Urinary bladder (tissue), 4 donors: ENCODE measurements around the gene PSMD9. TPM values are rescaled to one million over a fixed set of nuclear protein-coding genes. Genes with fewer than 3 reads are reported as not detected.

Experiments used
- DNase-seq: peaks from one replicate; pipeline ENCODE4 v3.0.0-alpha.2; 2015; ENCODE audit errors: extremely low spot score
- H3K27ac ChIP-seq: one replicate; pipeline ENCODE4 v1.5.1; 2013; ENCODE audit warnings: low read depth, mild to moderate bottlenecking, moderate library complexity
- H3K36me3 ChIP-seq: one replicate; pipeline ENCODE4 v1.6.1; 2013; ENCODE audit warnings: mild to moderate bottlenecking, moderate library complexity; ENCODE audit not compliant: insufficient read depth
- H3K4me1 ChIP-seq: one replicate; pipeline ENCODE4 v1.6.1; 2013; ENCODE audit warnings: mild to moderate bottlenecking, moderate library complexity; ENCODE audit not compliant: insufficient read depth
- H3K4me3 ChIP-seq: one replicate; pipeline ENCODE4 v1.5.1; 2013; ENCODE audit warnings: low read depth, low read length
- WGBS: extraction: QIAGEN DNeasy Blood & Tissue Kit; methylation state at CpG from one replicate; pipeline ENCODE4 v1.1.7; 2013; 5-methylcytosine and 5-hydroxymethylcytosine counted together
- polyA plus RNA-seq: library from polyadenylated mRNA; stranded (reverse); fragments of 200-250 nt; gene quantifications from one replicate; pipeline ENCODE4 v1.2.3, GENCODE V29; 2013
- small RNA-seq: library from RNA; depleted of rRNA; stranded (forward); fragments of <200 nt; gene quantifications from one replicate; pipeline ENCODE3, GENCODE V24; 2014
- total RNA-seq: library from RNA; depleted of rRNA; stranded (reverse); fragments of >200 nt; gene quantifications from one replicate; pipeline ENCODE4 v1.2.3, GENCODE V29; 2014
- donor health status: healthy with polysubstance abuse.
- donor health status: healthy.

The PSMD9 gene
- total and polyA plus RNA-seq, 2 donors, result 28.3 to 115 TPM

DNA sequence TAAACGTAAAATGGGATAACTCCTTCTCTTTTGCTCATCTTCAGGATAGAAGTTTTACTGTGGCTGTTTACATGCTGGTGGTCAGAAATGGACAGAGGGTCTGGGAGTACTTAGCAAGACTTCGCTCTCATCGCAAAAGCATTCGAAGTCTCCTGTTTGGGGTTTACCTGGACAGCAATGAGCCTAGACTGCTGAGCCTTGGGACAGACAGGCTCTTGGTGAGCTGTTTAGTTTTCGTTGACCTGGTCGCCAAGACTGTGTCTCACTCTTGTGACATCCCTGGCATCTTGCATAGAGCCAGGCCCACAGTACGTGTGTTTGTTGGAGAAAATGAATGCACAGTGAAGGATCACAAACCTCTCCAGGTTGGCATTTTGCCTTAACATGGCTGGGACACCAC lies 72.0 kb downstream of the PSMD9 start:
- DNase-seq, result no peak
- 93% methylated on average over 7 of the region's 7 CpGs for WGBS
- no peak overlapping the region for H3K27ac ChIP-seq
- H3K36me3 ChIP-seq, result no peaks in the 10 kb centered on the region
- no peaks in the 10 kb centered on the region for H3K4me1 ChIP-seq
- no peak overlapping the region for H3K4me3 ChIP-seq

DNA sequence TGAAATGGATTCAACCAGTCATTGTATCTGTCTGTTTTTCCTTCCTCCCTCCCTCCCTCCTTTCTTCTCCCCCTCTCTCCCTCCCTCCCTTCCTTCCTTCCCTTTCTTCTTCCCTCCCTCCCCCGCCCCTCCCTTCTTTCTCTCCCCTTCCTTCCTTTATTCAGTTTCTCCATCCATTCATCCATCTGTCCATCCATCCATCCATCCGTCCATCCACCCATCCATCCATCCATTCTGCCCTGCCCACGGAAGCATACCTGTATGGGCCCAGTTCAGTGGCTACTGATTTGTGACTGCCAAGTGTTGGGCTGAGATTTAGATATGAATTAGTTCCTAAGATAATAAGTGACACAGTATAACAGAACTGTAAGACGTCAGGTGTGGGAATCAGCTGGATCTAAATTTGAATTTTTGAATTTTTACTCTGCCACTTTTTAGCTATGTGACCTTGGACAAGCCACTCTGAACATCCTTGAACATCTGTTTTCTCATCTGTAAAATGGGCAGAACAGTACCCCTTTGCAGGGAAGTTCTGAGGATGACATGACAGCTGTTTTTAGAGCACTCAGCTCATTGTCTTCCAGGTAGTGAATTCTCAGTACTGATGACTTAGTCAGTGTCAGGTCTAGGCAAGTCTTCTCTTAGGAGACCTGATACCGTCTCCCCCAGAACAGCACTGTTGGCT lies 72.7 kb downstream of the PSMD9 start:
- Histone ChIP-seq H3K4me1 (no peaks in the 10 kb centered on the region), H3K27ac (no peak overlapping the region), H3K4me3 (no peak overlapping the region), H3K36me3 (no peaks in the 10 kb centered on the region)
- 91% methylated on average over 5 of the region's 5 CpGs for WGBS
- DNase-seq, result no peak

DNA sequence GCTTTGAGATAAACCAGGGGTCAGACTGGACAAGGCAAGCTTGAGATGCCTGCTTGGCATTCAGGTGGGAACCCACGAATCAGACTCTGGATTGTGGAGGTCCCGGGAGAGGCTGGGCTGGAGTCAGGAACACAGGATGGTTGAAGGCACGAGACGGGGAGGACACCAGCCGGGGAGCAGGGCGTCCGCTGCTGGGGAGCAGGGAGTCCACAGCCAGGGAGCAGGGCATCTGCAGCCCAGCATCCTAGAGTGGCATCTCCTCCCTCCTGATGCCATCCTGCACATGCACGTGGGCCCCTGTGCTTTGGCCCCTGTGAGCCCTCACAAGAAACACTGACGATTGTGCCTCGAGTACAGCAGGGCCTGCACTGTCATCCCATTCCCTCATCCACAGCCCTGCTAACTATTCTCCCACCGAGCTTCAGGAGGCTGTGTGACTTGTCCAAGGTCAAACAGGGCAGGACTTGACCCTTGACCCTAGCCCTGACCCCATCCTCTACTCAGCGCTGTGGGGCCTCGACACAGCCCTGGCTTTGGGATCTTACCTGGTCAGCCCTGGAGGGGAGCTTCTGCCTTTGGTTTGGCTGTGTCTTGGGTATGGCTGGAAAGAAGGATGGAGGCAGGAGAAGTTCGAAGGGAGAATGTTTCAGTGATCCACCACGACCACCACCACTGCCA lies 74.9 kb downstream of the PSMD9 start:
- H3K4me1 ChIP-seq, result no peaks in the 10 kb centered on the region
- no peak overlapping the region for H3K4me3 ChIP-seq
- WGBS, result 91% methylated on average over 15 of the region's 15 CpGs
- H3K27ac ChIP-seq, result no peak overlapping the region
- no peak for DNase-seq
- H3K36me3 ChIP-seq, result no peaks in the 10 kb centered on the region

DNA sequence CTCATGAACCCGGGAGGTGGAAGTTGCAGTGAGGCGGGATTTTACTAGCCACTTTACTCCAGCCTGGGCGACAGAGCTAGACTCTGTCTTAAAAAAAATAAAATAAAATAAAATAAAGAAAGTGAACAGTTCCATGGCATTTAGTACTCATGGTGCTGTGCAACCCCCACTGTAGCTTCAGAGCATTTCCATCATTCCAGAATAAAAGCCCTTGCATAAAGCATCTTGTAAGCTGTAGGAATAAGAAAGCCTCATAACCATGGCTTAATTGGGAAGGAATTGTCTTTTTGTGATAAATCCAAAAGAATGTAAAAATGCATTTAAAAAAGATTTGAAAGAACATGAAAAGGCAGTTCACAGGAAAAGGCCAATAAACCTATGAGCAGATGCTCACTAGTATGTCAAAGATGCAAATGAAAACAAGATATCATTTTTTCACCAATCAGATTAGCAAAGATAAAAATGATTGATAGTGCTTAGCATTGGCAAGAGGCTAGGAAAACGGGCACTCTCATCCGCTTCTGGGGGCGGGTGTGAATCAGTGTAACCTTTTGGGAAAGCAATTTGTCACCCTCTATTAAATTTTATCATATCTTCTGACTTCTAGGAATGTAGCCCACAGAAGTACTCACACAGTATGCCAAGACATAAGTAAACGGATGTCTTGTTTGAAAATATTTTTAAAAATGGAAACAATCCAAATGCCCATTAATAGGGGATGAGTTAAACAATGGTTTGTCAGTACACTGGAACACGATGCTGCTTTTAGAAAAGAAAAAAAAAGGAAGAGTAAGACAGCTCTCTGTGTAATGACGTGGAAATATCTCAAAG lies 76.4 kb downstream of the PSMD9 start:
- H3K36me3 ChIP-seq, result no peaks in the 10 kb centered on the region
- H3K4me1 ChIP-seq, result no peaks in the 10 kb centered on the region
- 42% methylated on average over 9 of the region's 9 CpGs for WGBS
- H3K4me3 ChIP-seq, result no peak overlapping the region
- DNase-seq, result peak; percentile 10
- H3K27ac ChIP-seq, result no peak overlapping the region

DNA sequence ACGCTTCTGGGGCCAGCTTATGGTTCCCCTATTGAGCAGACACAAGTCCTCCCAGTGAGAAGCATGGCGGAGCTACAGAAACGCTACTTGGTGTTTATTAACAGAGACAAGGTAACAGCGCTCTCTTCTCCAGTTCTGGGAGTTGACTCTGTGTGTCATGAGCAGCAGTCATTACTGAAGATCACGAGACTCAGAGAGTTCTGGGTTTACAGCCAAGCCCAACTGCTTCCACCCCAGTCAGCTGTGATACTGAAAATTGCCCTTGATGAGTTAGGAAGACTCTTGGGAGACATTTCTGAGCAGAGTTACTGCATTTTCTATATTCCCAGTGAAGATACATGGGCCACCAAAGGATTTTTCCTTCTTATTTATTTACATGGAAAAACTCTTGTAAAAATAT lies 78.4 kb downstream of the PSMD9 start:
- DNase-seq, result no peak
- Histone ChIP-seq H3K27ac (no peak overlapping the region), H3K4me1 (no peaks in the 10 kb centered on the region), H3K36me3 (no peaks in the 10 kb centered on the region), H3K4me3 (no peak overlapping the region)
- WGBS, result 86% methylated on average over 5 of the region's 5 CpGs

Small RNA genes lying within 50 kb of the gene (small RNA-seq; reads per million reads assigned to genes)
- gene AC069503.3 (not detected), gene RF00017 (not detected), gene RNU7-170P (not detected)

Other genes with a start within 250 kb of the PSMD9 start
- gene MORN3, start 219.1 kb upstream of the PSMD9 start, total RNA-seq, result 0.16 TPM
- gene MORN3, start 219.1 kb upstream of the PSMD9 start, polyA plus RNA-seq, result 0.34 TPM
- 11.5 TPM for gene TMEM120B, start 176.0 kb upstream of the PSMD9 start, total RNA-seq
- 6.1 TPM for gene TMEM120B, start 176.0 kb upstream of the PSMD9 start, polyA plus RNA-seq
- gene RHOF, start 95.1 kb upstream of the PSMD9 start, total RNA-seq, result 11.7 TPM
- gene RHOF, start 95.1 kb upstream of the PSMD9 start, polyA plus RNA-seq, result 7.9 TPM
- 4.3 TPM for gene SETD1B, start 84.8 kb upstream of the PSMD9 start, total RNA-seq
- 25.3 TPM for gene SETD1B, start 84.8 kb upstream of the PSMD9 start, polyA plus RNA-seq
- not detected for gene HPD, start 29.9 kb upstream of the PSMD9 start, total RNA-seq
- gene HPD, start 29.9 kb upstream of the PSMD9 start, polyA plus RNA-seq, result 4.0 TPM
- gene CFAP251, start 29.8 kb downstream of the PSMD9 start, total RNA-seq, result 3.0 TPM
- 0.52 TPM for gene CFAP251, start 29.8 kb downstream of the PSMD9 start, polyA plus RNA-seq
- 7.8 TPM for gene BCL7A, start 133.1 kb downstream of the PSMD9 start, total RNA-seq
- gene BCL7A, start 133.1 kb downstream of the PSMD9 start, polyA plus RNA-seq, result 9.1 TPM
- 37.8 TPM for gene MLXIP, start 190.0 kb downstream of the PSMD9 start, total RNA-seq
- 67.9 TPM for gene MLXIP, start 190.0 kb downstream of the PSMD9 start, polyA plus RNA-seq